HG02642 (cell line): ENCODE results near the gene RAB25.

Experiments used
- ATAC-seq: cut with Tn5 transposase; IDR thresholded peaks from one replicate; pipeline ENCODE4 v1.9.1; 2021; ENCODE audit warnings: mild to moderate bottlenecking; ENCODE audit not compliant: unreplicated experiment, poor library complexity

Gene RAB25

DNA sequence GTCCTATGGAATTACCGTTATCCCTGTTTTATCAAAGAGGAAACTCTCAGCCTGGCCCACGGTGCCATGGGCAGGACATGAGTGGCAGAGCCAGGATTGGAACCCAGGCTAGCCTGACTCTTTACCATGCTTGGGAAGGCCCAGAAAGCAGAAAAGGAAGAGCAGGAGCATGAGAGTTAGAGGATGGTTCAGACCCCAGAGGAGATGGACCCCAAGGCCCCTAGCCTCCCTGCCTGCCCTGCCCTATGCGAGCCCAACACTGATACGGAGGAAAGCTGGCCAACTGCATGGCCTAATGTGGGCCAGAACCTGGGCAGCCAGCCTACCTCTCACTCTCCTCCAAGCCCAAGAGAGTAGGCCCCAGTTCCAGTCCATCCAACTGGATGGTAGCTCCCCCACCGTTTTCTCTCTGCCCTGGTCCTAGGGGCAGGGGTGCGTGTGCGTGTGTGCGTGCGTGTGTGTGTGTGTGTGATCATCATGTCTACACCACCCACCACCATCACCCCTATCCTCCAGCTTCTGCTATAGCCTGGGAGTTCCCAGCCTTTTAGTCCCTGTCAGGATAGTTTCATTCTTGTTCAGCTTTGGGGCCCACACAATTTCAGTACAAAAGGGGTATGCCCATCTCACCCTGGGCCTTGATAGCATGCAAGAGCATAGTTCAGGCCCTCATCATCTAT, 36.7 kb downstream of the RAB25 start:
- ATAC-seq: no peak

DNA sequence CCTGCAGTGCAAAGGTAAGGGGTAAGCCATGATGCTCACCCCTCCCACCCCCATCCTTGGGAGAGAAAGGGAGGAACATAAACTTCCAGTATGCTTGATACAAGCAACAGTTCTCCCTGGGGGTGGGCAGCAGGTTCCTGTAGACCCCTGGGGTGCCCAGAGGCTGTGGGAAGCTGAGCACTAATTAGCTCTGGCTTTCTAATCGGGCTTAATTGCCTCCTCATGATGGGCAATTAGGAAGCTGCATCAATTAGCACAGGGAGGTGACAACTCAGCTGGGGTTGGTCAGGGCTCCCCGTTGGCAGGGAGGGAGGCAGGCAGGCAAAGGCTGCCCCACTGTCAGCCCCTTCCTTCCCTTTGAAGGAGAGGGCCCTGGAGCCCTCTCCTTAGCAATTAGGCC, 37.8 kb downstream of the RAB25 start:
- ATAC-seq: no peak

DNA sequence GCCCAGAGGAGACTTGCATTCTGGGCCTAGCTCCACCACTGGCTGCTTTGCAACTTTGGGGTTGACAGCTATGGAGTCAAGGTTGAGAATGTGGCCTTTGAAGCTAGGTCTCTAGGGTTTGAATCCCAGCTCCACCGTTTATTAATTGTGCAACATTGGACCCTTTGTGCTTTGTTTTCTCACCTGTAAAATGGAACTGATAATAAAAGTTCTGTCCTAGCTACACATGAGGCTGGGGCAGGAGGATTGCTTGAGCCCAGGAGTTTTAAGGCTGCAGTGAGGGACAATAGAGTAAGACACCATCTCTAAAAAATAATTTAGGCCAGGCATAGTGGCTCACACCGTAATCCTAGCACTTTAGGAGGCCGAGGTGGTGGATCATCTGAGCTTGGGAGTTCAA, 38.3 kb downstream of the RAB25 start:
- ATAC-seq: no peak

DNA sequence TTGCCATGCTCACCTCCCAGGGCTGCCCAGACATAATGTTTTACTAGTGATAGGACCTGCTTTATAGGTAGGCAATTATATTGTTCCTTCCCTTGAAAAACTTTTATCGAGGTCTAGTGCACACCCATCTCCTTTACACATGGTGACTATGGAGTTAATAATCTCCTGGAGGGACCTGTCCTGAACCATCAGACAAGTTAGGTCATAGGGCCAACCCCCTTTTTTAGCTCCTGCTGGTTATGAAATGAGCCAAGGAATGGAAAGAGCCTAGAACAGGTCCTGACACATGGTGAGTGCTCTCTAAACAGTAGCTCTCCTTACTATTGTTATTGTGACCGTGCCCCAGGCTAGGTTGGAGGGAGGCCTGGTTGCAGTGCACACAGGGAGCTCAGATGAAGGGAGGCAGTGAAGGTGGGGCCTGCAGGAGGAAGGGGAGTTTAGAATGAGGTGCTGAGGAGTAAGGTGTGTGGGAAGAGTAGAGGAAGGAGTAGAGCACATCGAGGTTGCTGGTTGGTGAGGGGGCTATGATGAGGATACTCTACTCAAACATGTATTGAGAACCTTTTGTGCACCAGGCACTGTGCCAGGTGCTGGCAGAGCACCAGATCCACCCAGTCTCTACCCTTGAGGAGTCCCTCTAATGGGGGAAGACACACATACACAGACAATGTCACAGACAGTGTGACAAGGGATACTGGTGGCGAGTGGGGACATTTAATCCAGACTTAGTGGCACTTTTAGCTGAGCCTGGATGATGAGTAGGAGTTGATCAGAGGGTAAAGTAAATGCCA, 39.4 kb downstream of the RAB25 start:
- ATAC-seq: no peak

DNA sequence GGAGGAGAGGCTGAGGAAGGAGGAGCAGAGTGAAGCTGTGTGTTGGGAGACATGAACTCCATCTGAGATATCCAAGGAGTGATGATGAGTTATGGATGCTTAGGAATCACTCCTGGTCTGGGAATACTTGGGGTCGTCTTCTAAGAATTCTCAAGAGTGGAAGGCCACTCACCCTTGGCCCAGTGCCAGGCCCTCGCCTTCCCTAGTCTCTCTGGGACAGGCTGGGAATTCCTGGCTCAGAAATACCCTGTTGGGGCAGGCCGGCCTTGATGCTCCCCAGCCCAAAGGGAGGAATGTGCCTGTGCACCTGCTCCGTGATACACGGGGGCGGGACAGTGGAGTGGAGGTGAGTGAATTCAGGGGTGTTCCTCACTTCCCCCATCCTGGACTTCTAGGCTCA, 40.9 kb downstream of the RAB25 start:
- no peak for ATAC-seq

DNA sequence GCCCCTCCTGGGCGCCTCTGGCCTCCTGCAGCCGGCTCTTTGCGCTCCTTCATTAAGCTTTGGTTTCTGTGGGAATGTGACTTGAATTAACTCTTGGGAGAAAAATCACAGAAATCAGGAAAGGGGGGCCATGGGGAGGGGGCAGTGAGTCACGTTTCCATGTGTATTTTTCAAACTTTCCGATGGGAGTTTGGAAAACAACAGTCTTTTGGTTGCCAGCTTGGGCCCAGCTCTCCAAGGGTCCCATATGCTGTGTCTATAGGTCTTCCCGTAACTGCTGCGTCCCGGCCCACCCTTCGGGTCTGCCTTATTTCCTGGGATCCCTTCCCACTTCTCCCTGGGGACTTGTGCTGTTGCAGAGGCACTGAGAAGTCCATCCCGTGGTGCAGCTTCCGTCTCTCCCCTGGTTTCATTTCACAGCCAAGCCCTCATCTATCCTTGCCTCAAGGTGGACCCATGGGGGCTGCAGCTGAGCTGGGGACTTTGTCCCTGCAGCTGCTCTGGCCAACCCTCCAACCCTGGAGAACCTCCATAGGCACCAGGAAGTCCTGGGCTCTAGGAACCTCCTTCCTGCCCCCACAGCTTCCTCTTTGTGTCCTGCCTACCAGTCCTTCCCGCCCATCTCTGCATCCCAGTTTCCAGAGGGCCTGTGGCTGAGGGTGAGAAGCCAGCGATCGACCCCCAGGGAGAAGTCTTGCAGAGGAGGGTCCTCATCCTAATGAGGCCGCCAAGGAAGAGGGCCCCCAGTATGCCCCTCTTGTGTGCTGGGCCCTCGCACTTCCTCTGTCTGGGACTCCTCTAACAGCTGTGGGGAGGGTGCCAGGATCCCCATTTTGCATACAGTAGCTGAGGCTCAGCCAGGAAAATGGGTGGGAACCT, 41.9 kb downstream of the RAB25 start:
- ATAC-seq: no peak

DNA sequence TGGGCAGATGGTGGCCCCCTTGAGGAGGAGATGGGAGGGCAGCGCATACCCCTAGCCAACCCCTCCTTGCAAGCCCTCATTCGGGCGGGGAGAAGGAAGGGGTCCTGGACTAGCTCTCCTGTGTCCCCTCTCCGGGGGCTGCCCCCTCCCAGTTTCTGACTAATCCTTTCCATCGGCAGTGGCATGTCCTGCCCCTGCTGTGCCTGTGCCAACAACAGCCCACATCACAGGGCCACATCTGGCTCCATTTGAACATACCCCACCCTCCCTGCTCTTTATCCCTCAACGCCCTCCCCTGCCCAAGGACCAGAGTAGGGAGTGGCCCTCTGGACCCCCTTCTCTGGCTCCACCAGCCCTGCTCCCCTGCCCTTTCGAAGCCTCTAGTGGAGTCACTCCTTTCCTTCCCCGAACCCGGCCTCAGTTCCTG, 42.6 kb downstream of the RAB25 start:
- no peak for ATAC-seq

DNA sequence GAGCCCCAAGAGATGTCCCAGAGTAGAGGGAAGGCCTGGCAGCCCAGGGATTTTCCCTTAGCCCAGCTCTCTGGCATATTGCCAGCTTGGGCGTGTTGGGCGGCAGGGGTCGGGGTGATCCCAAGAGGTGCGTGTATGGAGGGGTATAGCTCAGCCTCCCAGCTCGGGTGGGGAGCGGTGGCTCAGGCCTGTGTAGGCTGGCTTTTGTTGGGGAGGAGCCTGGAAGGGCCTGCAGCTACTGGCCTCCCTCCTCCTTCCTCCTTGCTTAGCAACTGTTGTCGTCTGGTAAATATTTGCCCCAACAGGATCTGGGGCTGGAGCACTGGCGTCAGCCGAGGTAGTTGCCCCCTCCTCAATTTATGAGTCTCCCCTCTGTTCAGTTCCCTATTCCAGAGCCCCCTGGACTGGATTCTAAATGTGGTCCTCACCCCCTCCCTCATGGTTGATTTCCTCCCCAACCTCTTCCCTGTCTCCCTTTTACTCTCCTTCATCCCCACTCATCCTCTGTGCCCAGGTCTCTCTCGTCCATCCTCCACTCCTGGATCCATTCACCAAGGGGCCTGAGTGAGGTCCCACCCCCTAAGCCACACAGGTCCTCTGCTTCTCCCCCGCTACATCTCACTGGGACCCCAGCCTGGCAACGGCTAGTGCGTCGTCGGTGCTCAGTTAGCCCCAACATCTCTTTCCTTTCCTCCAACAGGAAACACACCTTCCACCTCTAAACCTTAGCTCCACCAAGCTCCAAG, 43.3 kb downstream of the RAB25 start:
- ATAC-seq: no peak

DNA sequence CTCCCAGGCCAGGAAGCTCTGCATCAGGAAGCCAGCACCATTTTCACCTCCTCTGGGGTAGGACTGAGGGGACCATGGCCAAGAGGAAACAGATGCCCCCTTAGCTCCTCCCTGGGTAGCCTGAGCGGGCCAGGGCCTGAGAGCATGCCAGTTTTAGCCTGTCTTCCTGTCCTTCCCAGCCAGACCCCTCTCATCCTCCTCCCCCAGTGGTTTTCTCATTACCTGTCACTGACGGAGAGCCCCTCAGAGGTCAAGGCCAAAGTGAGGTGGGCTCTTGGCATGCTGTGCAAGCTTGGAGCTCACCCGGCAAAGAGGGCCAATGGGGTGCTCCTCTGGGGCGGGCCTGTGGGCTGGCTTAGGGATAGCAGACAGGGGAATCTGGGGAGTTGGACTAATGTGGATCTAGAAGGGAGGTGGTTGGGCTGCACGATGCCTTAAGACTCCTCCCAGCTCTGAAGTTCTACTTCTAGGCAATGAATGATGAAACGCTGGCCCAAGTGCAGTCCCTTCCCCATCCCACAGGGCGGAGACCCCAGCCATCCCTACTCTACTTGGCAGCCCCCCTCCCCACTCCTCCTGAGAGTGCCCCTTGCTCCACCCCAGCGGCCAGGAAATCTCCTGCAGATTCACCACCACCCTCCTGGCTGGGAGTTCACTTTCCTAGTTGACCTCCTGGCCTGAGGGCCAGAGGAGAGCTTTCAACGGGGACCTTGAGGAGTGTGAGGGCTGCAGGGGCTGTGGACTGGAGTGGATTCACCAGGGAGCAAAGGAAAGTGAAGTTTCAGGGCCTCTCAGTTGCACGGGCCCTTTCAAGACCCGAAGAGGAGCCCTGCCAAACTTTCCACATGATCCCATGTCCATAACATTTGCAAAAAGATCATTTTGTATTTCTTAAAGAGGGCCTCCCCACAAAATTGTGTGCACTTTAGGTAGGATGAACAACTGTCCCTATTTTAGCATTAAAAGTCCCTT, 44.2 kb downstream of the RAB25 start:
- ATAC-seq: no peak

DNA sequence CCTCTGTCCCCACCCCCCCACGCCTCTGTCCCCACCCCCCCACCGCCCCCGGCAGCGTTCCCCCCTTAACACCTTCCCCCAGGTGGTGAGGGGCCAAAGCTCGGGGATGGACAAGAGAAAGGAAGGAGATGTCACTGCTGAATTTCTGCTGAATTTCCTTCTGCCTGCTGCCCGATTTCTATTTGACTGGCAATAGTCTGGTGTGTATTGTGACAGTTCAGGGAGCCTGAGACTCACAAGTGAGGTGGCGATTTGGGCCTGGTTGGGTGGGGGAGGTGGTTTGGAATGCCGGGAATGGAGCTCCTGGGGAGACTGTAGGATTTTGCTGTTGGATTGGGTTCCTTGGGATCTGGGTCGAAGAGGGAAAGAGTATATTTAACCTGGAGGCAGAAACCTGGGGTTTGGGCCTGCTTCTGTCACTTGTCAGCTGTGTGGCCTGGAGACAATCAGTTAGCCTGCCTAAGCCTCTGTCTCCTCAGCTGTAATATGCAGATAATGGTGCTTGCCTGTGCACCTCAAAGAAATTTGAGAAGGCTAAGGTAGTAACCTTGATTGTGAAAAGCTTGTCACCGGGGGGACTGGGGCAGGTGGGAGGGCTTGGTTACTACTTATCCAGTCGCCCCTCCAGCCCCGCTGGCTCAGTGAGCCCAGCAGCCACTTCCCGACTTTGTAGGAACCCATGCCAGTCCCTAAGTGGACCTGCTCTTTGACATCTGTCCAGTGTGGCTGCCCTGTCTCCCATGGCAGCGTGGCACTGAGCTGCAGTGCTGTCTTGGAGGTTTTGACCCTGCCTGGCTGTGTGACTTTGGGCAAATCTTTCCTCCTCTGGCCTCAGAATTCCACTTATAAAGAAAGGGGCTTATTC, 45.9 kb downstream of the RAB25 start:
- ATAC-seq: no peak

DNA sequence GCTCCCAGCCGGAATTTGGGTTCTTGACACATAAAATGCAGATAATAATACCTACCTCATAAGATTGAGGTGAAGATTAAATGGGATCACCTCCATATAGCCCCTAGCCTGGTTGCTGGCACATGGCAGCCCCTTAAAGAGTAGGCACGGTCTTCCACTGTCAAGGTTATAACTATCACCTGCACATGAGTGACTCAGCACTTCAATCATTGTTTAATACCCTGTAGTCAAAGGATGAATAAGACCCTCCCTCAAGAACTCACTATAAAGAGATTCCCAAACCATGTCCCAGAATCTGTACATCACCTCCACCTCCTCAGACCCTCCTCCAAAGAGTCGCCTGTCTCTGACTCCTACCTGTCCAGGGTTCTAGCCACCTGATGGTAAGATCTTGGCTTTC, 47.1 kb downstream of the RAB25 start:
- no peak for ATAC-seq

DNA sequence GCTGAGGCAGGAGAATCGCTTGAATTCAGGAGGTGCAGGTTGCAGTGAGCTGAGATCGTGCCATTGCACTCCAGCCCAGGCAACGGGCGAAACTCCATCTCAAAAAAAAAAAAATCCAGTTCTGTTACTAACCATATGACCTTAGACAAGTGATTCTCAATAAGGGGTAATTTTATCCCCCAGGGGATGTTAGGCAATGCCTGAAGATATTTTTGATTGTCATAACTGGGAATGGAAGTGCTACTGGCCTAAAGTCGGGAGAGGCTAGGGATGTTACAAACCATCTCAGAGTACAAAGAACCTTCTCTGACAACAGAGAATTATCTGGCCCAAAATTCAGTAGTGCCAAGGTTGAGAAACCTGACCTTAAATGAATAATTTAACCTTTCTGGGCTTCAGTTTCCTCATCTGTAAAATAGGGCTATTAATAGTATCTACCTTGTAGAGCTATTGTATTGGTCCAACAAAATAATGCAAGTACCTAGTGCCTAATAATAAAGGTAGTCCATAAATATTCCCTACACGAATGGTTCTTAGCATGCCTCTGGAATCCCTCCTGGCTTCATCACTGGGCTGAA, 47.8 kb downstream of the RAB25 start:
- ATAC-seq: no peak

DNA sequence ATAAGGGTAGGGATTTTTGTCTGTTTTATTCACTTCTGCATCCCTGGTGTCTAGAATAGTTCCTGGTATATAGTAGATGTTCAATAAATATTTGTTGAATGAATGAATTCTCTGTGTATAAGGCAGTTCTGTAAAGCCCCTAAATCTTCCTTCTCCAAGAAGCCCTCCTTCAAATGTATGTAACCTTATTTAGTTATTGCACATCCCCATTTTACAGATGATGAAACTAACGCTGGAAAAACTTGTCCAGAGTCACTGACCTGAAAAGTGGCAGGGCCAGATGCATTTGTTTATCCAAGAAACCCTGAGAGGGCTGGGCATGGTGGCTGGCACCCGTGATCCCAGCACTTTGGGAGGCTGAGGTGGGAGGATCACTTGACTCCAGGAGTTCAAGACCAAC, 49.3 kb downstream of the RAB25 start:
- no peak for ATAC-seq

DNA sequence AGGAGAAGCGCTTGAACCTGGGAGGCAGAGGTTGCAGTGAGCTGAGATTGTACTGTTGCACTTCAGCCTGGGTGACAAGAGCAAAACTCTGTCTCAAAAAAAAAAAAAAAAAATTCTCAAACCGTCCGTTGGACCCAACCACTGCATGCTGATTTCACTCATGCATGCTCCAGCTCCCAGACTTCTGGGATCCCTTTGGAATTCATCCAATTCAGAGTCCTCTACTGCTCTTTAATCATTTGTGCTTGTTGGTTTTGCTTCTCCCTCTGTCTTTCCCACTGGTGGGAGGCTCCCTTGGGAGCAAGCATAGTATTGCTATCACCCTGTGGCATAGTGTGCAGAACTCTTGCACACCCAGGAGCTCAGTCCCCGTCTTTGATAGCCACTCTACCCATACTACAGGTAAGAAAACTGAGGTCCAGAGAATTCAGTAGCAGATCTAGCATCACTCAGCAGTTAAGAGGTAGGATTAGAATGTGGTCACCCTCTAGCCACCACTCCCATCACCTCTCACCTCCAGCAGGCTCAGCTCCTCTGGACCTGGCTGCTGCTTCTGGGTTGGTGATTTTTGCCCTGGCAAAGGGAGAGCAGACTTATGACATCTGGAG, 50.5 kb downstream of the RAB25 start:
- no peak for ATAC-seq

DNA sequence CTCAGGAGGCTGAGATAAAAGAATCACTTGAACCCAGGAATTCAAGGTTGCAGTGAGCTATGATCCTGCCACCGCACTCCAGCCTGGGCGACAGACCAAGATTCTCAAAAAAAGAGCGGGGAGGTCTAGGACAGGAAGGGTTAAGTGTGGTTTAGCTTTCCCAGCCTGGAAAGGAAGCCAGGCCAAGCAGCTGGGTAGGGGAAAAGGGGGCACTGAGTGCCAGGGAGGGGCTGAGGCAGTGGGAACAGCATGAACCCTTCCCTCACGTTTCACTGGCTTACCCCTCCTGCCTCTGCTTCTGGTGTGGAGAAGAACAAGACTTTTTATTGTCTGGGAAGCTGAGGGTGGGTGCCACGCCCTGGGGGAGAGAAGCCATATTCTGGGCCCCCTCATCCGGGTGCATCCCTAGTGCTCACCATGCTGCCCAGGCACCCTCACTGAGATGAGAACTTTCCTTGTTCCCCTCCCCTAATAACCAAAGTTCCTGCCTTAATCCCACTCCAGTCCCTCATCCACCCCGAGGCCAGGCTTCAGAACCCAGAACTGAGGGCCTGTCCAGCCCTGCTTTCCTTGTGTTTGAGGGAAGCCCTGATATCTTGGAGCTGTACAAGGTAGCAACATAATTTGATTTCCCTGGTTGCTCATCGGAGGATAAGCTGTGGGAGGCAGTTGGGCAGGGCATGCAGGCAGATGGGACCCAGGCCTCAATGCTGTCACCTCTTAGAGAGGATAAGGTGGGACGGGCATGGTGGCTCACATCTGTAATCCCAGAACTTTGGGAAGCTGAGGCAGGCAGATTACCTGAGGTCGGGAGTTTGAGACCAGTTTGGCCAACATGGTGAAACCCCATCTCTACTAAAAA, 51.5 kb downstream of the RAB25 start:
- ATAC-seq: no peak

DNA sequence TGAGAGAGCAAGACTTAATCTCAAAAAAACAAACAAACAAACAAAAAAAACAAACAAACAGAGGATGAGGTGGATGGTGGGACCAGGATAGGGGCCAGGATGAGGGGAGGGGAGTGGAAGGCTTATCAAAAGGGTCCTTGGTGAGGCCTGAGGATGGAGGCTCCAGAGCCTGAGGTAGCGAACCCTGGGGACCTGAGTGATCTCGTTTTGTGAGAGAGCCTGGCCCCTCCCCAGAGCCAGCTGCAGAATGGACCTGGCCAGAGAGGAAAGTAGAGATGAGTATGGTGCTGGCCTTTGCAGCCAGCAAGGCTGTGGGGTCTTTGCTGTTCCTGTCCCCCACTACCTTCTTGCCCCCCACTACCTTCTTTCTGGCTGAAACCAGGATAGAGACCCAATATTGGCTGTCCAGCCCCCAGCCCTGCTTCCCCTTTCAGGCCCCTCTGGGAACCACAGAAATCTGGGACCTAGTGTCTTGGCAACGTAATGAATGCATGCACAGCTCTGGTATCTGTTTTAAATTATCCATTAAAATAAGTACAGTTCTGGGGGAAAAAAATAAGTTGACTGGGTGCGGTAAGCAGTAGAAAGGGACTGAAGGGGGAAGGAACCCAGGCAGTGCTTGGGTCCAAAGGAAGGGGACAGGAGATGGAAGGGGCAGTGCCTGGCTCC, 52.5 kb downstream of the RAB25 start:
- ATAC-seq: no peak
